Mesodermal cell (in vitro differentiated cells): ENCODE measurements around the gene EPN2.

Source experiments
- H3K27ac ChIP-seq: 2 replicates; pipeline ENCODE4 v1.7.0; 2013; ENCODE audit warnings: mild to moderate bottlenecking, low read depth, low read length, moderate library complexity; ENCODE audit not compliant: severe bottlenecking
- H3K36me3 ChIP-seq: 2 replicates; pipeline ENCODE4 v1.7.1; 2013; ENCODE audit warnings: mild to moderate bottlenecking, low read length, moderate library complexity; ENCODE audit not compliant: control insufficient read depth, insufficient read depth
- H3K4me1 ChIP-seq: one replicate; pipeline ENCODE4 v1.7.1; 2013; ENCODE audit warnings: mild to moderate bottlenecking, low read length; ENCODE audit not compliant: insufficient read depth, control insufficient read depth, poor library complexity, severe bottlenecking
- H3K4me3 ChIP-seq: 2 replicates; pipeline ENCODE4 v1.7.0; 2013; ENCODE audit warnings: low read length, control low read depth, mild to moderate bottlenecking; ENCODE audit not compliant: insufficient read depth, poor library complexity, severe bottlenecking; ENCODE audit errors: extremely low read depth
- H3K9me3 ChIP-seq: 2 replicates; pipeline ENCODE4 v1.7.1; 2013; ENCODE audit warnings: mild to moderate bottlenecking, low read length, moderate library complexity; ENCODE audit not compliant: control insufficient read depth
- WGBS, 2 experiments: methylation state at CpG; one replicate each; pipeline ENCODE4 v1.1.5; 2013; ENCODE audit warnings: missing lambda C conversion rate in 2 of 2; ENCODE audit not compliant: insufficient coverage in 2 of 2; 5-methylcytosine and 5-hydroxymethylcytosine counted together

EPN2 gene

DNA sequence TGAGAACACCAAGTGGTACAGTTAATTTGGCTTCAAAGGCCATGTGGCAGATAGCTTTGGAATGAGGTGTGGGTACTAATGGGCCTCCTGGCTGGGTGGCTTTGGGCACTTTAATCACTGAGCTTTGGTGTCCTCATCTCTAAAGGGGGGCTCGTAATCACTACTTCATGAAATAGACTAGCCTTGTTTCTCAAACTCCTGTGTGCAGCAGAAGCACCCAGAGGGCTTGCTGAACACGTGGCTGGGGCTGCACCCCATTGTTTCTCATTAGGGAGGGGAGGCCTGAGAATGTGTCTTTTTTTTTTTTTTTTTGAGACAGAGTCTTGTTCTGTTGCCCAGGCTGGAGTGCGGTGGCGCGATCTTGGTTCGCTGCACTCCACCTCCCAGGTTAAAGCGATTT lies 5.8 kb downstream of the EPN2 start:
- Histone ChIP-seq H3K9me3 (no peaks in the 10 kb centered on the region), H3K4me3 (no peak overlapping the region), H3K4me1 (peaks cover 11% of the 10 kb centered on the region), H3K27ac (no peak overlapping the region), H3K36me3 (peaks cover 19% of the 10 kb centered on the region)
- WGBS, 2 experiments = 88% methylated on average over 1 of the region's 7 CpGs; no CpG with 5 or more reads in 1 of the 2 experiments

DNA sequence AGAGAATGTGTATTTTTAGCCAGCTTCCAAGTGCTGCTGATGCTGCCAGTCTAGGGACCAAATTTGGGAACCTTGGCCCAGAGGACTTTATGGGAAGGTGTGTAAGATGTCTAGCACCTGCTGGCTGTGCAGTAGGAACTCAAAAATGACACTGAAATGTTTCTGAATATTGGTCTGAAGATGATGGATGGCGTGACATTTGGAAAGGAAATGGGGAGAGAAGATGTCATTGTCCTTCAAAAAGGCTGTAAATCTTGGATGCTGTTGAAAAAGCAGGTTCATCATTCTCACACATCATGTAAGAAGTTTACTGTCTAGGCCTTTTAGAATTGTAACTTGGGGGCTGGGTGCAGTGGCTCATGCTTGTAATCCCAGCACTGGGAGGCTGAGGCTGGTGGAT lies 6.7 kb downstream of the EPN2 start:
- no peaks in the 10 kb centered on the region for H3K9me3 ChIP-seq
- H3K4me3 ChIP-seq = no peak overlapping the region
- peaks cover 16% of the 10 kb centered on the region for H3K4me1 ChIP-seq
- WGBS, 2 experiments = 89 to 100% methylated on average over 1 of the region's 1 CpG
- H3K36me3 ChIP-seq = peaks cover 19% of the 10 kb centered on the region
- no peak overlapping the region for H3K27ac ChIP-seq

GRCh38 chr17:19244357-19244756 lies 7.2 kb downstream of the EPN2 start:
- no peaks in the 10 kb centered on the region for H3K9me3 ChIP-seq
- WGBS, 2 experiments = 95 to 100% methylated on average over 2 to 3 of the region's 8 CpGs
- peaks cover 16% of the 10 kb centered on the region for H3K4me1 ChIP-seq
- peaks cover 18% of the 10 kb centered on the region for H3K36me3 ChIP-seq
- H3K4me3 ChIP-seq = no peak overlapping the region
- no peak overlapping the region for H3K27ac ChIP-seq

- Histone ChIP-seq H3K36me3 (peaks cover 14% of the 10 kb centered on the region), H3K9me3 (no peaks in the 10 kb centered on the region)
- WGBS, 2 experiments = 83 to 97% methylated on average over 1 to 3 of the region's 3 CpGs
Observed at GRCh38 chr17:19244781-19245180, 7.6 kb downstream of the EPN2 start.

GRCh38 chr17:19247473-19247872 lies 10.3 kb downstream of the EPN2 start:
- H3K36me3 ChIP-seq = peaks cover 19% of the 10 kb centered on the region
- WGBS, 2 experiments = 85 to 88% methylated on average over 3 of the region's 3 CpGs
- peak overlapping the region; percentile 49 for H3K27ac ChIP-seq
- peaks cover 2% of the 10 kb centered on the region for H3K9me3 ChIP-seq
- no peak overlapping the region for H3K4me3 ChIP-seq
- H3K4me1 ChIP-seq = peaks cover 10% of the 10 kb centered on the region

More at GRCh38 chr17:19244781-19245180, 7.6 kb downstream of the EPN2 start:
- H3K4me1 ChIP-seq = peaks cover 16% of the 10 kb centered on the region
- no peak overlapping the region for H3K4me3 ChIP-seq
- H3K27ac ChIP-seq = no peak overlapping the region

DNA sequence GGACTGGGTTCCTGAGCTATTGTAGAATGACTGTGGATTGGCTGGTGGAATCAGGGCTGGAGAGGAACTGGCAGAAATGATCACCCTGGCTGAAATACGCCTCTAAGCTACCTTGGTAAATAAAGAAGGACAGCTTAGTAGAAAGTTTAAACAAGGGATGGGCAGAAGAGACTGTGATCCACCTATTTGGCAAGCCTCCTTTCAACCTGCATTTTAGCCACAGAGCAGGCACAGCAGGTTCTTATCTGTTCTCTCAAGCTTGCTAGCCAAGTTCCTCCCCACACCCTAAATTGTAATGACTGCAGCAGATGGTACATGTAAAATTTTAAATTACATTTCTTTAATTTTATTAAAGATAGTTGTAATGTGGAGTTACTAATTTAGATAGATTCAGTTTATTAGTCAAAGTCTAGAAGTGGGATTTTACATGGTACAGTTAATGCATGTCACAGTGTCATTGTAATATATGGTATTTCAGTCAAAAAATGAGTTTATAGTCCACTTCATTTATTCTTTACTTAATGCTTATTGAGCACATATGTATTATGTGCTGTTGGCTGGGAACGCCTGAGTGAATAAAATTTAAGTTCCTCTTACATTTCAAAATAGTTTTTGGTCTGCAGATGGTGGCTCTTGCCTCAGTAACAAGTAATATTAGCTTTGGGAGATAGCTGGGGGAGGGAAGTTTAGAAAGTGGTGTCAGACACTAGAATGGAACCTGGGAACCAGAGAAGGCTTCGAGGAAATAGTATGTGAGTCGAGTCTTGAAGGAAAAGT lies 11.2 kb downstream of the EPN2 start:
- peaks cover 20% of the 10 kb centered on the region for H3K36me3 ChIP-seq
- WGBS, 2 experiments = 90 to 92% methylated on average over 3 of the region's 4 CpGs
- no peak overlapping the region for H3K27ac ChIP-seq
- peaks cover 10% of the 10 kb centered on the region for H3K4me1 ChIP-seq
- H3K9me3 ChIP-seq = peaks cover 9% of the 10 kb centered on the region
- no peak overlapping the region for H3K4me3 ChIP-seq

DNA sequence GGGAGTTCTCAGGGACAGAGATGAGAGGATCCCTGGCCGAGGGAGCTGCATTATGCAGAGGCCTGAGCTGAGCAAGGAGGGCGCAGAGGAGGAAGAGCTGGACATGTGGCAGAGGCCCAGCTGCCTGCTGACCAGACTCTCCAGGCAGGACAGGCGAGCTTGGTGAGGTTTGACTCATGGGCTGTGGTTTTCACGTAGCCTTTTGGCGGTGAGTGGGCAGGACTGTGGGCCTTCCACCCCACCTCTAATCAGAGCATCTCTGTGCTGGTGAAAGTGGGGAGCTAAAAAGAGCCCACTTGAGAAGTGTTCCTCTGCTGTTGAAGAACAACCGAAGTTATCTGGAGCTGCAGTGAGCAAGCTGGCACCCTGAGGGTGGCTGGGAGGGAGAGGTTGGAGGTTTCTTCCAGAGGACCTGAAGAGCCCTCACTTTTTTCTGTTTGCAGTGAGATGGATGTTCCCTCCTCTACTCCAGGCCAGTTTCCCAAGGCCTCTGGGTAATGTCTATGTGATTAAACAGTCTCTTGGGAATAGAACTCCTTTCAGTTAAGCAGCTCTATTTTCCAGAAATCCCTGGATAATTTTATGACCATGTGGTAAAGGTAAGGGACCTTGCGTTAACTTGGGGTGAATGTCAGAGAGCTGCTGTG lies 11.9 kb downstream of the EPN2 start:
- H3K36me3 ChIP-seq = peaks cover 17% of the 10 kb centered on the region
- H3K27ac ChIP-seq = no peak overlapping the region
- H3K9me3 ChIP-seq = peaks cover 9% of the 10 kb centered on the region
- no peak overlapping the region for H3K4me3 ChIP-seq
- WGBS, 2 experiments = 94 to 100% methylated on average over 5 of the region's 7 CpGs
- H3K4me1 ChIP-seq = peaks cover 10% of the 10 kb centered on the region

DNA sequence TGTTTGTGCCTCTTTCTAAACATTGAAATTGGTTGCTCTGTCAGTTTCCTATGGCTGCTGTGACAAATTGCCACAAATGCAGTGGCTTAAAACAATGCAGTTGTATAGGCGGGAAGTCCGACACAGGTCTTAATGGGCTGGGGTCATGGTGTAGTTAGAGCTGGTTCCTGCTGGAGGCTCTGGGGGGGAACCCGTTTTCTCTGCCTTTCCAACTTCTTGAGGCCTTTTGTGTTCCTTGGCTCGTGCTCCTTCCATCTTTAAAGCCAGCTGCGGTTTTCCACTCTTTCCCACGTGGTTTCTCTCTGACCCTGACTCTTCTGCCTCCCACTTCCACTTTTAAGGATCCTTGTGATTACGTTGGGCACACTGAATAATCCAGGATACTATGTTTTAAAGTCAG lies 12.5 kb downstream of the EPN2 start:
- Histone ChIP-seq H3K4me3 (no peak overlapping the region), H3K27ac (no peak overlapping the region)
- WGBS, 2 experiments = 86 to 88% methylated on average over 5 to 6 of the region's 7 CpGs

DNA sequence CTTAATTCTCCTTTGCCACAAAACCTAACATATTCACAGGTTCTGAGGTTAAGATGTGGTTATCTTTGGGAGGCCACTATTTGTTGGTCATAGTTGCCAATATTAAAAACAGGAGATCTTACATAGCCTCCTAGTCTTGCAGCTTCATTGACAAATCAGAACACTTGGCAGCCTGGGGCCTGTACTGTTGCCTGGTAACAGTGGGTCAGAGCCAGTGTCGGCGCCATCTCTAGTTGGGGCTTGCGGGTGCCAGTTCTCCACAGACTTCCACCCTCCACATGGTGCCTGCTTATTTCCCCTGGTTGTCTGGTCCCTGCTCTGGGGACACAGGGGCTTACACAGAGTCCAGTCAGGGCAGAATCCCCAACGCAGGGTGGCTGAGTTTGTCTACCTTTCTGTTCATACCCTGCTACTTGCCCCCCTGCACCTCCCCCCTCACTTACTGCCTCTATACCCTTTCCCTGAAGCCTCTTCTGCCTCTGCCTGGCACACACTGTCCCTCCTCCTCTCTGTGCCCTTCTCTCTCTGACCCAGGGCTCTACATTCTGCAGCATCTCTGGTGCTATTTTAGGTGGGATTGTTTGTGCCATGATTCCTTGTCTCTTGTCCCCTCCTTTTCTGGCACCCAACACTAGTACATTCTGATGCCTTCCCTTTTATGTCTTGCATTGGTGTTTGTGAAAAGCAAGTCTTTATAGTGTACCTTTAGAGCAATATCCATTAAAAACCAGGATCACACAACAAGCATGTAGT lies 13.4 kb downstream of the EPN2 start:
- H3K4me3 ChIP-seq = no peak overlapping the region
- 93 to 94% methylated on average over 3 to 4 of the region's 4 CpGs for WGBS, 2 experiments
- peaks cover 10% of the 10 kb centered on the region for H3K4me1 ChIP-seq
- peaks cover 14% of the 10 kb centered on the region for H3K36me3 ChIP-seq
- peak overlapping the region; percentile 16 for H3K27ac ChIP-seq
- H3K9me3 ChIP-seq = peaks cover 9% of the 10 kb centered on the region

More for the DNA sequence above, 12.5 kb downstream of the EPN2 start:
- Histone ChIP-seq H3K36me3 (peaks cover 15% of the 10 kb centered on the region), H3K4me1 (peaks cover 10% of the 10 kb centered on the region), H3K9me3 (peaks cover 9% of the 10 kb centered on the region)

DNA sequence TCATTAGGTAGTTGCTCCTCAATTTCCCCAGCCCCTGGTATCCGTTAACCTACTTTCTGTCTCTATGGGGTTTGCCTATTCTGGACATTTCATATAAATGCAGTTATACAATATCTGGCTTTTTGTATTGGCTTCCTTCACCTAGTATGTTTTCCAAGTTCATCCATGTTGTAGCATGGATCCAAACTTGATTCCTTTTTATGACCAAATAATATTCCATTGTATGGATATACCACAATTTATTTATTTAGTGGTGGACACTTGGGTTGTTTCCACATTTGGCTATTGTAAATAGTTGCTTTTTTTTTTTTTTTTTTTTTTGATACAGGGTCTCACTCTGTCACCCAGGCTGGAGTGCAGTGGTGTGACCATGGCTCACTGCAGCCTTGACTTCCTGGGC lies 15.9 kb downstream of the EPN2 start:
- WGBS, 2 experiments = no CpG with 5 or more reads among the region's 1 CpG
- Histone ChIP-seq H3K9me3 (peaks cover 9% of the 10 kb centered on the region), H3K36me3 (peaks cover 14% of the 10 kb centered on the region), H3K4me3 (no peak overlapping the region), H3K27ac (no peak overlapping the region), H3K4me1 (peaks cover 3% of the 10 kb centered on the region)
